Ectodermal cell (in vitro differentiated cells): ENCODE data around the gene ALPK1.
"Not testable (repeated sequence)": the region's sequence is repeated elsewhere in the genome, so short reads cannot be mapped to it uniquely, and the experiment has no call there.

Experiments
- H3K27ac ChIP-seq: 2 replicates; pipeline ENCODE4 v1.7.0; 2013; ENCODE audit warnings: mild to moderate bottlenecking, low read depth, low read length; ENCODE audit not compliant: insufficient read depth, poor library complexity, severe bottlenecking
- H3K27me3 ChIP-seq: 2 replicates; pipeline ENCODE4 v1.7.0; 2013; ENCODE audit warnings: mild to moderate bottlenecking, low read length; ENCODE audit not compliant: insufficient read depth, control insufficient read depth, poor library complexity, severe bottlenecking
- H3K36me3 ChIP-seq: one replicate; pipeline ENCODE4 v1.7.0; 2013; ENCODE audit warnings: low read length; ENCODE audit not compliant: control insufficient read depth, insufficient read depth
- H3K4me1 ChIP-seq: one replicate; pipeline ENCODE4 v1.7.0; 2013; ENCODE audit warnings: low read length; ENCODE audit not compliant: control insufficient read depth, insufficient read depth
- H3K4me3 ChIP-seq: 2 replicates; pipeline ENCODE4 v1.7.0; 2013; ENCODE audit warnings: low read depth, low read length, control low read depth; ENCODE audit not compliant: insufficient read depth
- H3K9me3 ChIP-seq: 2 replicates; pipeline ENCODE4 v1.7.0; 2013; ENCODE audit warnings: mild to moderate bottlenecking, low read length, moderate library complexity; ENCODE audit not compliant: control insufficient read depth
- WGBS, 2 experiments: methylation state at CpG; one replicate each; pipeline ENCODE4 v1.1.7; 2013; ENCODE audit warnings: missing lambda C conversion rate in 2 of 2; 5-methylcytosine and 5-hydroxymethylcytosine counted together

ALPK1 gene

DNA sequence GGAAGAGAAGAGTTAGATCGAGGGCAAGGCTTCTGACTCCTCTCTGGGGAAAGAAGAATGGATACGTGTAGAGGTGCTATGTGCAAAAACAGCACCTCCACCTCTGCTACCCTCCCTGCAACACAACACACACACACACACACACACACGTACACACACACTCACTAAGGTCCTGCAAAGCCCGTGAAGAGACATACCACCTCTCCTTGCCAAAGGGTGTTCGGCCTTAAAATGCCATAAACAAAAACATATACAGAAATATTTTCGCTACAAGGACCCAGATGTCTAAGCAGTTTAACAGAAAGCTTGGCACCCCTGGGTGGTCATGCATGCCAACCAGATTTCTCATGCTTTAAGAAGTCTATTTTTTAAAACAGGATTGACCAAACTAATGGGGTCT lies 13.0 kb upstream of the ALPK1 start:
- no peak overlapping the region for H3K4me3 ChIP-seq
- H3K27ac ChIP-seq, result no peak overlapping the region
- H3K36me3 ChIP-seq, result no peaks in the 10 kb centered on the region
- H3K9me3 ChIP-seq, result peaks cover 2% of the 10 kb centered on the region
- H3K27me3 ChIP-seq, result peaks cover 27% of the 10 kb centered on the region
- peaks cover 6% of the 10 kb centered on the region for H3K4me1 ChIP-seq
- 59 to 74% methylated on average over 5 to 6 of the region's 6 CpGs for WGBS, 2 experiments

DNA sequence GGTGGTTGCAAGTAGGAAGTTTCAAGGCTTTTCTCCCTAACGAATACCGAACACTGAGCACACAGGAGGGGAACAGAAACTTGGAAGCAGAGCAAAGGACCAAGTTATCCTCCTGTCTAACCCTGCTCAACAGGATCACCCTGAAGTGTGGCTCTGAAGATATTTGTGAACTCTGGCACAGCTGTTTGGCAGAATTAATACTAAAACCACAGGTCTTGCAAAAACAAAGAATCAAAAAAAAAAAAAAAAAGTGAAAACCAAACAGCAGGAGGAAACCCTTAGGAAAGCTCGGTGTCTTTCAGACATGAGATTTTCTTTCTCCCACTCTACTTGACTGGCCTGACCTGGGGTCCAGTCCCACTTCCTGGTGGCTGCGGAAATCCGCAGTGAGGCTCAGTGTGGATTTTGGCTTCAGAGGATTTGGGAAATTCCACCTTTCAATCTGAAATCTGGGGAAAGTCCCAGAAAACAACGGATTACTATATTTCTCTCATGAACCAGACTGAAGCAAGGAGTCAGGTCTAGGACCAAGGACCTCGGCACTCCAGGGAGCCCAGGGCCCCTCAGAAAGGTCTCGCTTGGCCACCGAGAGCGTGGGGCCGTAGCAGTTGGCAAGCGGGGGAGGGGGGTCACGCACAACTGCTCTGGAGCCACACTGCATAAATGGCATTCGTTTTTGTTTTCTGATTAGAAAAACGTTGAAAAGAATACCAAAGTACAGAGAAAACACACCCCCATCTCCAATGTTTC lies 12.3 kb upstream of the ALPK1 start:
- Histone ChIP-seq H3K9me3 (peaks cover 2% of the 10 kb centered on the region), H3K27me3 (peaks cover 27% of the 10 kb centered on the region), H3K4me3 (peak overlapping the region; percentile 55), H3K27ac (no peak overlapping the region), H3K4me1 (peaks cover 6% of the 10 kb centered on the region), H3K36me3 (no peaks in the 10 kb centered on the region)
- WGBS, 2 experiments, result 21 to 24% methylated on average over 15 of the region's 15 CpGs

DNA sequence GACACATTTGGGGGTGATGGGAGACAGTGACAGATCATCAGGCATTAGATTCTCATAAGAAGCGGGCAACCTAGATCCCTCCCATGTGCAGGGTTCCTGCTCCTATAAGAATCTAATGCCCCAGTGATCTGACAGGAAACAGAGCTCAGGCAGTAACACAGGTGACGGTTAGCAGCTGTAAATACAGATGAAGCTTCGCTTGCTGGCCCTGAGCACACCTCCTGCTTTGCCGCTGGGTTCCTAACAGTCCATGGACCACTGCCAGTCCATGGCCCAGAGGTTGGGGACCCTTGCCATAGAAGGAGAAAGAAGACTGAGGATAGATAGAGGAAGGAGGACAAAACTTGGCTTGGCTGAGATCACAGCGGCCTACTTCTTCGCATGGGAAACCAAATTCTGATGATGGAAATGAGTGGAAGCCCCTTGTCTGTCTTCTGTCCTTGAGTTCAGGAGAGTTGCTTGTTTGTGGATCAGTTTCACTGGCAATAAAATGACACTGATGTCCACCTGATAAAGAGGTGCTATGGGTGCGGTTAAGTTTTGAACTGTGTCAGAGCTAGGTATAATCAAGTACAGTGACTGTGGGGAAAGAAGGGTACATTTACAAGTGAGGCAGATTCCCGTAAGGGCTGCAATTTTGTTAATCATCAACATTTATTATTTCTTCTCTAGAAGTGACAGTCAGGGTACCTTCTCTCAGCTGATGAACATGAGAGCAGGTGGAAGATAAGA lies 9.7 kb upstream of the ALPK1 start:
- Histone ChIP-seq H3K4me3 (no peak overlapping the region), H3K27me3 (peaks cover 27% of the 10 kb centered on the region), H3K27ac (no peak overlapping the region), H3K36me3 (no peaks in the 10 kb centered on the region), H3K9me3 (peaks cover 2% of the 10 kb centered on the region), H3K4me1 (peaks cover 6% of the 10 kb centered on the region)
- WGBS, 2 experiments, result 98% methylated on average over 8 of the region's 8 CpGs

DNA sequence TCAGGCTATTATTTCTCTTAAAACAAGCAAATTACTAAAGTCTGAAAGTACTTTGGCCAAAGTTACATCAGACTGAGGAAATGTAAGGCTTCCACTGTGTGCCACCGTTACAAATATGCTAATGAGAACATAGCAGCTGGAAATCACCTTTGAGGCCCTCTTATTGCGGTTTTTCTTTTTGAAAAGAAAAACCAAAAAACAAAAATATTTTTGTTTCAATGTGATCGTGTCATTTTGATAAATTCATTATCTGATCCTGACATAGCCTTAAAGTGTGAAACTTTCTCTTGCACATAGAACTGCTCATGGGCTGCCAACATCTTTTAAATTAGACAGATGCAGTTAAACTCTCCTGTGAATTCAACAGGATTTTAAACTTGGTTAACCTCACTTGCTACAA lies 8.7 kb upstream of the ALPK1 start:
- H3K9me3 ChIP-seq, result peaks cover 2% of the 10 kb centered on the region
- no peak overlapping the region for H3K27ac ChIP-seq
- H3K4me3 ChIP-seq, result no peak overlapping the region
- peaks cover 6% of the 10 kb centered on the region for H3K4me1 ChIP-seq
- 74 to 82% methylated on average over 3 of the region's 3 CpGs for whole genome bisulfite sequencing, 2 experiments
- H3K36me3 ChIP-seq, result no peaks in the 10 kb centered on the region
- peaks cover 27% of the 10 kb centered on the region for H3K27me3 ChIP-seq

DNA sequence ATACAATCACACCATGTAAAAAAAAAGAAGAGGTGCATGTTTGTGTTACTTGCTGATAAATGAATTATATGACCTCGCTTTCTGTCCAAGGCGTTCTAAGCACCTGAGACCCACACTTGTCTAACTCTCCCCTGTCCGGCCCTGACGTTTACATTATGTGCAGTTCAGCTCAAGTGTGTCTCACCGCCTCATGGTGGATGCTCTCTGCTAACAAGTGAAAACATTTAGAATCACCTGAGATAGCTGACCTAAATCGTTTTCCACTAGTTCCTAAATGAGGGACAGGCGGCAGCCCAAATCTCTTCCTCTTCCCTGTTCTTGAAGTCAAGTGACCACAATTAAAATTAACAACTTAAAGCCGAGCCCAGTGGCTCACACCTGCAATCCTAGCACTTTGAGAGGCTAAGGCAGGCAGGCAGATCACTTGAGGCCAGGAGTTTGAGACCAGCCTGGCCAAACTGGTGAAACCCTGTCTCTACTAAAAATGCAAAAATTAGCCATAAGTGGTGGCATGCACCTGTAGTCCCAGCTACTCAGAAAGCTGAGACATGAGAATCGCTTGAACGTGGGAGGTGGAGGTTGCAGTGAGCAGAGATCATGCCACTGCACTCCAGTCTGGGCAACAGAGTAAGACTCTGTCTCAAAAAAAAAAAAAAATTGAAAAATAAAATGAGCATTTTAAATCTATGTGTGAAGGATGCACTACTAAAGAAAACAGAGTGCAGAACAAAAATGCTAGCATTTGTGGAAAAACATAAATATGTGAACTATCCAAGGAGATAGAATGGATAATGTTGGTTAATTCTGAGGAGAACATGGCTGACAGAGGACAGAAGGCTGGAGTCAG lies 7.5 kb upstream of the ALPK1 start:
- Histone ChIP-seq H3K36me3 (no peaks in the 10 kb centered on the region), H3K4me1 (peaks cover 6% of the 10 kb centered on the region), H3K27me3 (peaks cover 22% of the 10 kb centered on the region), H3K9me3 (peaks cover 2% of the 10 kb centered on the region), H3K27ac (no peak overlapping the region), H3K4me3 (no peak overlapping the region)
- 89 to 90% methylated on average over 10 of the region's 10 CpGs for WGBS, 2 experiments

DNA sequence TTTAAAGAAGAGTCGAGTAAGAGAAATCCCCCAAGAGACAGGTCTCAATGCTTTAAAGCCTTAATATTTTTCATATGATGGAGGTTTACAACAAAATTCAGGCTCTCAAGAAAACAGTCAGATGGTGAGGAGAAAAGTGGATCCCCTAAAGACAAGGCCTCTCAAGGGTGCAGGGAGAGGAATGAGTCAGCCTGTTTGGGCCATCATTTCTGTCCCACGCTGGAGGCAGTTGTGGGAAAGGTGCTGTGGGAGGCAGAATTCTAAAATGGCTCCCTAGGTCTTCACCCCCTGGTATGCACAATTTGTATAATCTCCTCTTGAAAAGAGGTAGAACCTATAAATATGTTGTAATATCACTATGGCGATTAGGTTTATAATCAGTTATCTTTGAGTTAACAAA lies 6.8 kb upstream of the ALPK1 start:
- peaks cover 2% of the 10 kb centered on the region for H3K9me3 ChIP-seq
- WGBS, 2 experiments, result 80 to 90% methylated on average over 2 to 3 of the region's 3 CpGs
- H3K27ac ChIP-seq, result no peak overlapping the region
- H3K4me1 ChIP-seq, result no peaks in the 10 kb centered on the region
- H3K36me3 ChIP-seq, result no peaks in the 10 kb centered on the region
- peaks cover 15% of the 10 kb centered on the region for H3K27me3 ChIP-seq
- H3K4me3 ChIP-seq, result no peak overlapping the region

DNA sequence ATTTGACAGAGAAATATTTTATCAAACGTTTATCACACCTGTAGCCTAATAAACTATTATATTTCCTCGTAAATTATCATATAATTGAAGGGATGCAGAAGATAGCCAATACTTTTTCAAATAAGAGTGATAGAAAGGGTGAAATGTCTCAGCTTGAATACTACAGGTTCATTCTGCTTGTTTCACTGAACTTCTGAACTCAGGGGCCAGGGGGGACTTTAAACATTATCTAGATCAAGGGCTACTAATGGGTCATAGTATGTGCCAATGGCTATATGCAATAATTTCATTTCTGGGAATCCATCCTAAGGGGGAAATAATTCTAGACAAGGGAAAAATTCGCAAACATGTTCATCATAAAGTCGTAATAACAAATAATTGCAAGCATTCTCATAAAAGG lies 2.6 kb downstream of the ALPK1 start:
- no peaks in the 10 kb centered on the region for H3K4me1 ChIP-seq
- H3K27me3 ChIP-seq, result no peaks in the 10 kb centered on the region
- no peak overlapping the region for H3K27ac ChIP-seq
- H3K36me3 ChIP-seq, result no peaks in the 10 kb centered on the region
- WGBS, 2 experiments, result 96% methylated on average over 3 of the region's 4 CpGs; no CpG with 5 or more reads in 1 of the 2 experiments
- H3K4me3 ChIP-seq, result no peak overlapping the region
- H3K9me3 ChIP-seq, result no peaks in the 10 kb centered on the region

DNA sequence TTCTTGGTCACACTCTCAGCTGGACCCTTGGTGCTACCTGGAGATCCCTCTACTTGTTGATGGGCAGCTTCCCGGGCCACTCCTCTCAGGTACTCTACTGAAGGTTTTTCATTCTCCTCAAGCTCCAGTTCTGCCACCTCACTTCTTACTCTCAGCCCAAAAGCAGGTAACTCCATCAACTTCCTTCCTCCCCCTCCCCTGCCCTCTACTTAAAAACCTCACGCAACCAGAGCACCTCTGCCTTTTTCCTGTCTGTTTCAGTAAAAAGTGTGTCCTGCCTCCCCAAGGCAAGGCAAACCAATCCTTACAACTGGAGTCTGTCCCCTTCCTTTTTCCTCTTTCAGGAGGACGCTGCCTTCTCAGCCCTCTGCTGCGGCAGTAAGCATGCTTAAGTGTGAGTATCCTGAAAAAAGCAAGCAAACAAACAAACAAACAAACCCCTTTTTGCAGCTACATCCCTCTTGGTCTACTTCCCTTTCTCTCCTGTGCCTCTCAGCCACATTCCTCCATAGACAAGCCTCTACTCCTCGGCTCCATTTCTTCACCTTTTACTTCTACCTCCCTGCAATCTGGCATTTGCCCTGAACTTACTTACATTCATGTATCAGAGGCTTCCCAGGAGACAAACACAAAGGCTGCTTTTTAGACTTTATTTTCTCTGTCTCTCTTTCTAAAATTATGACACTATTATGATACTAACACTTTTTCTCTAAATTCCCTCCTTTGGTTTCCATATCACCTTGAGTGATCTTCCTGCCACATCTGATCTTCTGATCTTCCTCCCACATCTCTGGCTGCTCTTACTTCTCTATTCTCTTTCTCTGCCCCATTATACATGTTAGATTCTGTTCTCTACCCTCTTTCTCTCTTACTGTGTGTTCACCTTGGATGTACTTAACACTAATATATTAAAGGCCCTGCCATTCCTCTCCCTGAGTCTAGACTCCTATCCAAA lies 5.4 kb downstream of the ALPK1 start:
- H3K27me3 ChIP-seq, result no peaks in the 10 kb centered on the region
- 78 to 83% methylated on average over 5 of the region's 5 CpGs for WGBS, 2 experiments
- no peak overlapping the region for H3K4me3 ChIP-seq
- H3K27ac ChIP-seq, result no peak overlapping the region
- H3K4me1 ChIP-seq, result no peaks in the 10 kb centered on the region
- H3K36me3 ChIP-seq, result no peaks in the 10 kb centered on the region
- no peaks in the 10 kb centered on the region for H3K9me3 ChIP-seq

DNA sequence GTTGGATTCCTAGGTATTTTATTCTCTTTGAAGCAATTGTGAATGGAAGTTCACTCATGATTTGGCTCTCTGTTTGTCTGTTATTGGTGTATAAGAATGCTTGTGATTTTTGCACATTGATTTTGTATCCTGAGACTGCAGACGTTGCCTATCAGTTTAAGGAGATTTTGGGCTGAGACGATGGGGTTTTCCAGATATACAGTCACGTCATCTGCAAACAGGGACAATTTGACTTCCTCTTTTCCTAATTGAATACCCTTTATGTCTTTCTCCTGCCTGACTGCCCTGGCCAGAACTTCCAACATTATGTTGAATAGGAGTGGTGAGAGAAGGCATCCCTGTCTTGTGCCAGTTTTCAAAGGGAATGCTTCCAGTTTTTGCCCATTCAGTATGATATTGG lies 8.3 kb downstream of the ALPK1 start:
- not testable (repeated sequence) for H3K36me3 ChIP-seq
- WGBS, 2 experiments, result 89 to 92% methylated on average over 3 of the region's 3 CpGs

More for the DNA sequence above, 8.3 kb downstream of the ALPK1 start:
- H3K4me1 ChIP-seq, H3K27me3 ChIP-seq, H3K27ac ChIP-seq, H3K4me3 ChIP-seq, H3K9me3 ChIP-seq: not testable (repeated sequence)
